NT2/D1 (cell line): ENCODE data around the gene SPC25.

Experiments used
- SUZ12 ChIP-seq: IDR thresholded peaks from 2 replicates; pipeline ENCODE4 v1.6.1; 2011; ENCODE audit not compliant: insufficient read length, insufficient read depth; ENCODE audit errors: extremely low read depth
- YY1 ChIP-seq: IDR thresholded peaks from 2 replicates; pipeline ENCODE4 v1.6.1; 2011; ENCODE audit not compliant: insufficient read length, insufficient read depth
- ZNF274 ChIP-seq: IDR thresholded peaks from 2 replicates; pipeline ENCODE4 v1.6.1; 2011; ENCODE audit warnings: mild to moderate bottlenecking, low read depth, low read length

DNA sequence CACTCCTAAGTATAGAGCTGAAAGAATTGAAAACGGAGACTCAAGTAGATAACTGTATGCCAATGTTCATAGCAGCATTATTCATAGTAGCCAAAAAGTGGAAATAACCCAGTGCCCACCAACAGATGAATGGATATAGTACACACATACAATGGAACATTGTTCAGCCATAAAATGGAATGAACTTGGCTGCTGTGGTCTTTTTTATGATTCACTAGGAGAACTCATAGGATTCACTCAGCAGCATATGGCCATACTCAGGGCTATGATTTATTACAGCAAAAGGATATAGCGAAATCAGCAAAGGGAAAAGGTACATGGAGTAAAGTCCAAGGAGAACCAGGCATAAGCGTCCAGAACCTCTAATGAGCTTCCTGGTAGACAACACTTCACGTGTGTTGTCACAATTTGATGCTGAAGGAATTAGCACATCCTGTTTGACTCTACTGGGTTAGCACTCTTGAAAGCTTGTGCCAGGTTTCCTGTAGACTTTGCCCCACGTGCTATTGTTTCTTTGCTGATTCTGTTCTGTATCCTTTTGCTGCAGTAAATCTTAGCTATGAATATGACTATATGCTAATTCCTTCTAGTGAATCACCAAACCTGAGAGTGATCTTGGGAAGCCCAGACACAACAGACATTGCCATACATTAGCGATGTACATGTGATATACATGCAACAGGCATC lies 15.7 kb downstream of the SPC25 start:
- no peak for TF ChIP-seq SUZ12
- no peak for TF ChIP-seq YY1
- no peak for TF ChIP-seq ZNF274
